Measurements from ENCODE around the gene IP6K2.

GRCh38 chr3:48647714-48648113 is 69.3 kb downstream of the IP6K2 start:
- TF ChIP-seq POLR2AphosphoS5 (IDR thresholded peaks at IDR 0.05; ENCODE audit: low read depth, low read length) (no peak), REST (IDR thresholded peaks at IDR 0.05; ENCODE audit: insufficient read depth in 1 of 2, low read depth in 2 of 2, low read length in 2 of 2) (no peak), SIN3A (IDR thresholded peaks at IDR 0.05; ENCODE audit: borderline replicate concordance, insufficient read depth, low read length) (no peak), TAF1 (IDR thresholded peaks at IDR 0.05; ENCODE audit: borderline replicate concordance, insufficient read depth, low read length) (no peak)

All from PFSK-1 (cell line).